22Rv1 (cell line): Measurements from ENCODE around the gene APOA1.

ENCODE experiments used
- CTCF ChIP-seq: fragments of 450-650 bp; IDR thresholded peaks from 2 replicates; pipeline ENCODE4 v1.5.1; 2017; ENCODE audit warnings: mild to moderate bottlenecking
- ZFX ChIP-seq: fragments of 450-650 bp; IDR thresholded peaks from 2 replicates; pipeline ENCODE4 v1.6.1; 2017; ENCODE audit warnings: antibody characterized with exemption, borderline replicate concordance

DNA sequence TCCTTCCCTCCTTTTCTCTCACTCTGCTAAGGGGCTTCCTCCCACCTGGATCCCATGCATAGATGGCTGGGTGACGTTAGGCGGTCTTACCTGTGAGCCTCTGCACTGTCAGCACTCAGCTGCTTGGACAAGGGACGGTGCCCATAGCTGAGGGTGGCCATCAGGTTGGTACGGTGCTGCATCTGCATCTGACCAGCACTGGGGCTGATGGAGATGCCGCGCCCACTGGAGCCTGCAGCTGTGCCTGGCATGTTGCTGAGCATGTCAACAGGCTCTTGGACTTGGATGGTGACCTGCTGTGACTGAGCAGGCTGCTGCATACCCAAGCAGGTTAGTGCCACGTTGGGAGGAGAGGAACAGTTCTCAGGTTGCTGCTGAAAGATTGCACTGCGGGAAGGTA lies 21.8 kb upstream of the APOA1 start:
- TF ChIP-seq CTCF: no peak
- TF ChIP-seq ZFX: no peak
